Body of pancreas (tissue), 4 donors: ENCODE data around the gene PIP. TPM values are rescaled to one million over a fixed set of nuclear protein-coding genes. Genes with fewer than 3 reads are reported as not detected.
"Not testable (repeated sequence)": the region's sequence is repeated elsewhere in the genome, so short reads cannot be mapped to it uniquely, and the experiment has no call there.

ENCODE experiments used
- ATAC-seq: fragments of 150-250 bp; one replicate; pipeline ENCODE4 v1.9.1; 2016
- DNase-seq, 4 donors: peaks; one replicate each; pipeline ENCODE4 v3.0.0-alpha.2; 2019
- H3K27ac ChIP-seq, 4 donors: fragments of 200-600 bp; sonication (generic); 1 replicate in 3 of 4; 2 replicates in 1 of 4; pipeline versions ENCODE4 v1.5.1 to v1.6.1; 2016 to 2019; ENCODE audit warnings: mild to moderate bottlenecking in 1 of 4, mixed read lengths in 1 of 4, moderate library complexity in 1 of 4
- H3K27me3 ChIP-seq, 2 donors: fragments of 200-600 bp; sonication (generic); one replicate each; pipeline ENCODE4 v1.6.0; 2016; ENCODE audit warnings: mild to moderate bottlenecking in 1 of 2
- H3K36me3 ChIP-seq, 2 donors: fragments of 200-600 bp; sonication (generic); replicated peaks in 1 of 2; 2 replicates each; pipeline ENCODE4 v1.5.1; 2016; ENCODE audit warnings: low read depth in 2 of 2; ENCODE audit not compliant: insufficient read depth in 1 of 2
- H3K4me1 ChIP-seq: fragments of 200-600 bp; sonication (generic); one replicate; pipeline ENCODE4 v1.6.0; 2016
- H3K4me3 ChIP-seq, 2 donors: fragments of 200-600 bp; sonication (generic); 1 replicate in 1 of 2; 2 replicates in 1 of 2; pipeline ENCODE4 v1.5.1; 2016 to 2019
- H3K9me3 ChIP-seq, 3 donors: fragments of 200-600 bp; sonication (generic); 1 replicate in 2 of 3; 2 replicates in 1 of 3; pipeline ENCODE4 v1.5.1; 2016
- POLR2A ChIP-seq, 3 donors: fragments of 450-650 bp; IDR thresholded peaks; one replicate each; pipeline ENCODE4 v1.6.1; 2016; ENCODE audit warnings: antibody characterized with exemption in 3 of 3, mild to moderate bottlenecking in 2 of 3
- WGBS, 2 donors: methylation state at CpG; one replicate each; pipeline ENCODE4 v1.1.5; 2017; 5-methylcytosine and 5-hydroxymethylcytosine counted together
- intact Hi-C: fragments of 100-400 bp; cut with DNase I; formaldehyde crosslinking; loops from one replicate; pipeline ENCODE4 v1.15.1; 2023
- total RNA-seq, 2 donors: library from RNA; depleted of rRNA; stranded (reverse); fragments of >200 nt; gene quantifications; one replicate each; pipeline ENCODE4 v1.1.0, GENCODE V29; 2016
- TF ChIP-seq, protein P1 (sequence below), 7 experiments: fragments of 450-650 bp in 4 of 7; fragments of 200-600 bp in 3 of 7; sonication (generic) in 3 of 7; IDR thresholded peaks; one replicate each; pipeline ENCODE4 v1.5.1; 2016 to 2019; ENCODE audit warnings: antibody characterized with exemption in 7 of 7

Gene PIP, protein sequence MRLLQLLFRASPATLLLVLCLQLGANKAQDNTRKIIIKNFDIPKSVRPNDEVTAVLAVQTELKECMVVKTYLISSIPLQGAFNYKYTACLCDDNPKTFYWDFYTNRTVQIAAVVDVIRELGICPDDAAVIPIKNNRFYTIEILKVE
- not detected for total RNA-seq

DNA sequence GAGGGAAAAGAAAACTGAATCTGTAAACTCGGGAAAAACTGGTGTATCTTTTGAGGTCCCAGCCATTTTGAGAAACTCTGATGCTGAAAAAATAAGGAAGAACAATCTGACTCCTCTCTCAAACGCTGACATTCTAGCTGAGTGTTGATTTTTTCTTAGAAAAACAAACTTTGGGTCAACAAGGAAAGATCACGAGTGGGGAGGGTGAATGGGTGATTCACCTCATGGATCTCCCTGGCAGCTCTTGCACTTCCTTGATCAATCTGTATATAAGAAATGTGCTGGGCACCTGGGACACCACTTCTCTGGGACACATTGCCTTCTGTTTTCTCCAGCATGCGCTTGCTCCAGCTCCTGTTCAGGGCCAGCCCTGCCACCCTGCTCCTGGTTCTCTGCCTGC is at the start of gene PIP:
Gene PIP, plus strand, starts transcription at position 297 of the 400 bp plus-strand sequence. Its CDS starts 40 bp downstream, at position 337.
- H3K4me3 ChIP-seq, result no peak within 1 kb of the TSS
- no peaks in the 10 kb centered on the region for H3K4me1 ChIP-seq
- H3K9me3 ChIP-seq, result no peaks in the 10 kb centered on the region
- no peaks in the 10 kb centered on the region for H3K36me3 ChIP-seq
- DNase-seq, result no peak
- H3K27ac ChIP-seq, result no peak within 1 kb of the TSS
- no peaks in the 10 kb centered on the region for H3K27me3 ChIP-seq
- no peak for ATAC-seq
- whole genome bisulfite sequencing, 2 donors, result 31 to 39% methylated on average over 4 of the region's 4 CpGs
- intact Hi-C loops, result no loop called here
- TF ChIP-seq, protein P1, sequence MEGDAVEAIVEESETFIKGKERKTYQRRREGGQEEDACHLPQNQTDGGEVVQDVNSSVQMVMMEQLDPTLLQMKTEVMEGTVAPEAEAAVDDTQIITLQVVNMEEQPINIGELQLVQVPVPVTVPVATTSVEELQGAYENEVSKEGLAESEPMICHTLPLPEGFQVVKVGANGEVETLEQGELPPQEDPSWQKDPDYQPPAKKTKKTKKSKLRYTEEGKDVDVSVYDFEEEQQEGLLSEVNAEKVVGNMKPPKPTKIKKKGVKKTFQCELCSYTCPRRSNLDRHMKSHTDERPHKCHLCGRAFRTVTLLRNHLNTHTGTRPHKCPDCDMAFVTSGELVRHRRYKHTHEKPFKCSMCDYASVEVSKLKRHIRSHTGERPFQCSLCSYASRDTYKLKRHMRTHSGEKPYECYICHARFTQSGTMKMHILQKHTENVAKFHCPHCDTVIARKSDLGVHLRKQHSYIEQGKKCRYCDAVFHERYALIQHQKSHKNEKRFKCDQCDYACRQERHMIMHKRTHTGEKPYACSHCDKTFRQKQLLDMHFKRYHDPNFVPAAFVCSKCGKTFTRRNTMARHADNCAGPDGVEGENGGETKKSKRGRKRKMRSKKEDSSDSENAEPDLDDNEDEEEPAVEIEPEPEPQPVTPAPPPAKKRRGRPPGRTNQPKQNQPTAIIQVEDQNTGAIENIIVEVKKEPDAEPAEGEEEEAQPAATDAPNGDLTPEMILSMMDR (IDR thresholded peaks at IDR 0.05), result no peak
- TF ChIP-seq POLR2A (IDR thresholded peaks at IDR 0.05), result no peak

DNA sequence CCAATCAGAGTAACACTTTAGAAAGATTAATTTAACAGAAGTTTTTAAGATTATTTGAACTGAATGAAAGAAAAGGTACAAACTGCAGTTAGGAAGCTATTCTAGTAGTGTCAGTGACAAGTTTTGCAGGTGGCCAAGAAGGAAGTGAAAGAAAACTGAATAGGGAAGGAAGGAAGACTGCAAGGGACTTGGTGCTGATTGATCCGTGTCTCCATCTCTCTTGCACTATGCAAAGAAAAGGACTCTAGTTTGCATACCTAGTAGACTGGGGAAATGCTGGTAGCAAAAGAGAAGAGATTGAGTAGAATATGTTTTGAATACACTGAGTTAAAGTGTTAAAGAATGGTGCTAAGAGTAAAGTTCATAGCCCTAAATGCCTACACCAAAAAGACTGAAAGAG is 46.8 kb upstream of the PIP start:
- Histone ChIP-seq H3K4me3 (no peak overlapping the region), H3K27me3 (no peaks in the 10 kb centered on the region), H3K4me1 (no peaks in the 10 kb centered on the region), H3K36me3 (no peaks in the 10 kb centered on the region), H3K9me3 (peaks cover 0 to 4% (median 0%) of the 10 kb centered on the region in 3 donors), H3K27ac (no peak overlapping the region)
- no peak for TF ChIP-seq POLR2A (IDR thresholded peaks at IDR 0.05)
- TF ChIP-seq, protein P1 (IDR thresholded peaks at IDR 0.05), result no peak
- 48 to 64% methylated on average over 1 of the region's 1 CpG for WGBS, 2 donors
- no peak for DNase-seq
- no peak for ATAC-seq
- intact Hi-C loops, result no loop called here

DNA sequence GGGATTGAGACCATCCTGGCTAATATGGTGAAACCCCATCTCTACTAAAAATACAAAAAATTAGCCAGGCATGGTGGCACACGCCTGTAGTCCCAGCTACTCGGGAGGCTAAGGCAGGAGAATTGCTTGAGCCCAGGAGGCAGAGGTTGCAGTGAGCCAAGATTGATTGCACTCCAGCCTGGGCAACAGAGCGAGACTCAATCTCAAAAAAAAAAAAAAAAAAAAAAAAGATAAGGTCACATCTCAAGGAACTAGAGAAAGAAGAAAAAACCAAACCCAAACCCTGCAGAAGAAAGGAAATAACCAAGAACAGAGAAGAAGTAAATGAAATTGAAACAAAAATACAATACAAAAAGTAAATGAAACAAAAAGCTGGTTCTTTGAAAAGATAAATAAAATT is 46.3 kb upstream of the PIP start:
- WGBS, 2 donors, result 76 to 78% methylated on average over 3 of the region's 3 CpGs
- H3K27me3 ChIP-seq, H3K4me3 ChIP-seq, H3K36me3 ChIP-seq, intact Hi-C loops, H3K27ac ChIP-seq, H3K9me3 ChIP-seq, H3K4me1 ChIP-seq, ATAC-seq, DNase-seq: not testable (repeated sequence)

DNA sequence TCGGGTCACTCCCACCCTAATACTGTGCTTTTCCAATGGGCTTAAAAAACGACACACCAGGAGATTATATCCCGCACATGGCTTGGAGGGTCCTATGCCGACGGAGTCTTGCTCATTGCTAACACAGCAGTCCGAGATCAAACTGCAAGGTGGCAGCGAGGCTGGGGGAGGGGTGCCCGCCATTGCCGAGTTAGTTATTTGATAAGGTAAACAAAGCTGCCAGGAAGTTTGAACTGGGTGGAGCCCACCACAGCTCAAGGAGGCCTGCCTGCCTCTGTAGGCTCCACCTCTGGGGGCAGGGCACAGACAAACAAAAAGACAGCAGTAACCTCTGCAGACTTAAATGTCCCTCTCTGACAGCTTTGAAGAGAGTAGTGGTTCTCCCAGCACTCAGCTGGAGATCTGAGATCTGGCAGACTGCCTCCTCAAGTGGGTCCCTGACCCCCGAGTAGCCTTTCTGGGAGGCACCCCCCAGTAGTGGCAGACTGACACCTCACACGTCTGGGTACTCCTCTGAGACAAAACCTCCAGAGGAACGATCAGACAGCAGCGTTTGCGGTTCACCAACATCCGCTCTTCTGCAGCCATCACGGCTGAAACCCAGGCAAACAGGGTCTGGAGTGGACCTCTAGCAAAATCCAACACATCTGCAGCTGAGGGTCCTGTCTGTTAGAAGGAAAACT is 43.2 kb upstream of the PIP start:
- 80 to 87% methylated on average over 10 to 15 of the region's 16 CpGs for WGBS, 2 donors
- H3K9me3 ChIP-seq, DNase-seq, H3K27ac ChIP-seq, intact Hi-C loops, ATAC-seq, H3K4me3 ChIP-seq, H3K36me3 ChIP-seq, H3K27me3 ChIP-seq, H3K4me1 ChIP-seq: not testable (repeated sequence)

DNA sequence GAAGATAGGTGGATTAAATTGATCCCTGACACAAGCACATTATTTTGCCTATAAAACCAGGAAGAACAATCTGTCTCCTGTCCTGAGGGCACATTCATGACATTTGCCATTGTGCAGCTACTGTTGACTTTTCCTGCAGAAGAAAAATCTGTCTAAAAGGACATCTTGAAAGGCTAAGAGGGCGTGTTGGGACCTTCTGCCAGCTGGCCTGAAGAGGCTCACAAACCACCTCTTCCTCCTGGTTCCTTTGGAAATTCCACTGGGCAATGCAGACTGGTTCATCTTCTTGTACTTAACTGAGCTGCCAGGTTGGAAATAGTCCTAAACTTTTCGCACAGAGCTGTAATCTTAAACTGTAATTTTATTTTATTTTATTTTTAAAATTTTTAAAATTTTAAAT is 35.7 kb upstream of the PIP start:
- no peak overlapping the region for H3K27ac ChIP-seq
- TF ChIP-seq, protein P1 (IDR thresholded peaks at IDR 0.05), result no peak
- no peak for TF ChIP-seq POLR2A (IDR thresholded peaks at IDR 0.05)
- H3K27me3 ChIP-seq, result no peaks in the 10 kb centered on the region

DNA sequence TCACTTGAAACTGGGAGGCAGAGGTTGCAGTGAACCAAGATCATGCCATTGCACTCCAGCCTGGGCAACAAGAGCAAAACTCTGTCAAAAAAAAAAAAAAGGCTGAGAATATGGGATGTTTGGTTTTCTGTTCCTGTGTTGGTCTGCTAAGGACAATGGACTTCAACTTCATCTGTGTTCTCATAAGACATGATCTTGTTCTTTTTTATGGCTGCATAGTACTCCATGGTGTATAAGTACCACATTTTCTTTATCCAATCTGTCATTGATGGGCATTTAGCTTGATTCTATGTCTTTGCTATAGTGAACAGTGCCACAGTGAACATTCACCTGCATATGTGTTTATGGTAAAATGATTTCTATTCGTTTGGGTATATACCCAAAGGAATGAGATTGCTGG is 32.3 kb upstream of the PIP start:
- H3K4me1 ChIP-seq, DNase-seq, H3K36me3 ChIP-seq, H3K27me3 ChIP-seq, intact Hi-C loops, H3K27ac ChIP-seq, H3K4me3 ChIP-seq, ATAC-seq: not testable (repeated sequence)
- 59 to 85% methylated on average over 1 of the region's 1 CpG for whole genome bisulfite sequencing, 2 donors
- peaks cover 0 to 12% (median 0%) of the 10 kb centered on the region in 3 donors for H3K9me3 ChIP-seq

More for the DNA sequence above, 35.7 kb upstream of the PIP start:
- WGBS, 2 donors, result 82 to 84% methylated on average over 2 of the region's 2 CpGs
- ATAC-seq (no peak), DNase-seq (no peak)
- H3K9me3 ChIP-seq, result peaks cover 0 to 12% (median 0%) of the 10 kb centered on the region in 3 donors
- no peaks in the 10 kb centered on the region for H3K4me1 ChIP-seq
- H3K4me3 ChIP-seq, result no peak overlapping the region
- H3K36me3 ChIP-seq, result no peaks in the 10 kb centered on the region
- intact Hi-C loops, result no loop called here
